ENCODE results near the gene TMEM178B.

GRCh38 chr7:141189231-141189630 is 115.4 kb downstream of the TMEM178B start:
- TF ChIP-seq CTCF (IDR thresholded peaks at IDR 0.05) (no peak), EZH2 (IDR thresholded peaks at IDR 0.05; ENCODE audit: borderline replicate concordance, insufficient read depth, low read depth, low read length, poor library complexity, severe bottlenecking) (no peak)

Data from B cell (primary cell).